ENCODE measurements around the gene SLC34A1.

SLC34A1 gene

GRCh38 chr5:177399997-177400868 lies 16.0 kb downstream of the SLC34A1 start, which contains the start of gene PFN3:
Gene PFN3, minus strand, starts transcription at chr5:177400661. Its CDS starts 85 bp downstream, at chr5:177400576.
- CTCF ChIA-PET, result interaction anchor here (4.1 to 31.8 kb wide), 5 partner anchors 16 to 286 kb away, joined by 29 to 853 read pairs (median 94); partner anchors contain the start of genes PRR7 and SLC34A1
- POLR2A ChIA-PET, result no interaction called here
- H3K4me3 ChIP-seq (ENCODE audit: low read depth, low read length), result no peak within 1 kb of the TSS
- no peak for DNase-seq (ENCODE audit: low read depth, low spot score)
- TF ChIP-seq CTCF (IDR thresholded peaks at IDR 0.05; ENCODE audit: insufficient read depth, low read length, missing control alignments), result no peak

GRCh38 chr5:177402271-177403043 lies 18.2 kb downstream of the SLC34A1 start:
- POLR2A ChIA-PET, result interaction anchor here (1.0 to 3.8 kb wide), 2 partner anchors 74 to 94 kb away, joined by 3 to 21 read pairs; partner anchors contain the start of gene PDLIM7
- H3K4me3 ChIP-seq (ENCODE audit: low read depth, low read length), result peak overlapping the region; percentile 71
- CTCF ChIA-PET, result interaction anchor here (0.8 to 31.8 kb wide), 19 partner anchors 8 to 288 kb away, joined by 3 to 853 read pairs (median 21); partner anchors contain the start of genes GRK6, LMAN2, MXD3 and PRR7
- peak; percentile 72 for TF ChIP-seq CTCF (IDR thresholded peaks at IDR 0.05; ENCODE audit: insufficient read depth, low read length, missing control alignments)
- no peak for DNase-seq (ENCODE audit: low read depth, low spot score)

- no peak for TF ChIP-seq CTCF (IDR thresholded peaks at IDR 0.05; ENCODE audit: insufficient read depth, low read length, missing control alignments)
- no peak for DNase-seq (ENCODE audit: low read depth, low spot score)
- peak overlapping the region; percentile 71 for H3K4me3 ChIP-seq (ENCODE audit: low read depth, low read length)
- ChIA-PET POLR2A (interaction anchor here (1.2 to 3.8 kb wide), 6 partner anchors 49 to 94 kb away, joined by 3 to 21 read pairs (median 9); partner anchors contain the start of gene PDLIM7), CTCF (interaction anchor here (0.8 to 31.8 kb wide), 33 partner anchors 8 to 289 kb away, joined by 3 to 853 read pairs (median 6); partner anchors contain the start of genes GRK6, LMAN2, MXD3 and PDLIM7)
These were observed 19.0 kb downstream of the SLC34A1 start for GRCh38 chr5:177403102-177403791.

GRCh38 chr5:177403792-177404640 lies 19.8 kb downstream of the SLC34A1 start:
- TF ChIP-seq CTCF (IDR thresholded peaks at IDR 0.05; ENCODE audit: insufficient read depth, low read length, missing control alignments), result peak; percentile 91
- ChIA-PET CTCF (interaction anchor here (0.6 to 31.8 kb wide), 33 partner anchors 12 to 770 kb away, joined by 3 to 853 read pairs (median 6); partner anchors contain the start of genes DBN1, DOK3, GRK6 and LMAN2), POLR2A (interaction anchor here (0.9 to 3.8 kb wide), 10 partner anchors 13 to 97 kb away, joined by 3 to 21 read pairs (median 4); partner anchors contain the start of gene PDLIM7)
- no peak for DNase-seq (ENCODE audit: low read depth, low spot score)
- H3K4me3 ChIP-seq (ENCODE audit: low read depth, low read length), result peak overlapping the region; percentile 71

- ChIA-PET CTCF (interaction anchor here (0.6 to 31.8 kb wide), 27 partner anchors 11 to 769 kb away, joined by 3 to 853 read pairs (median 9); partner anchors contain the start of genes DBN1, DOK3, GRK6 and LMAN2), POLR2A (interaction anchor here (0.9 to 3.8 kb wide), 10 partner anchors 14 to 97 kb away, joined by 3 to 21 read pairs (median 4); partner anchors contain the start of gene PDLIM7)
- H3K4me3 ChIP-seq (ENCODE audit: low read depth, low read length), result peak overlapping the region; percentile 71
- DNase-seq (ENCODE audit: low read depth, low spot score), result no peak
- no peak for TF ChIP-seq CTCF (IDR thresholded peaks at IDR 0.05; ENCODE audit: insufficient read depth, low read length, missing control alignments)
These were observed 20.5 kb downstream of the SLC34A1 start for GRCh38 chr5:177404641-177405179.
